ENCODE results near the gene TSKS.
A peak's percentile ranks its signal among the peaks of the same experiment; 100 is the strongest.

Gene TSKS

GRCh38 chr19:49795615-49796014, 32.5 kb upstream of the TSKS start:
- DNase-seq (ENCODE audit: insufficient read length, low spot score) (no peak), FAIRE-seq (no peak)

GRCh38 chr19:49793561-49793840, 30.4 kb upstream of the TSKS start:
- no peak for FAIRE-seq
- no peak for DNase-seq (ENCODE audit: insufficient read length, low spot score)

- no peak for FAIRE-seq
- no peak for DNase-seq (ENCODE audit: insufficient read length, low spot score)
Measured at GRCh38 chr19:49792829-49793560, 29.9 kb upstream of the TSKS start.

GRCh38 chr19:49791776-49792445, 28.8 kb upstream of the TSKS start:
- DNase-seq (ENCODE audit: insufficient read length, low spot score) (no peak), FAIRE-seq (no peak)

- DNase-seq (ENCODE audit: insufficient read length, low spot score) (no peak), FAIRE-seq (no peak)
Measured at GRCh38 chr19:49790866-49791265, 27.8 kb upstream of the TSKS start.

GRCh38 chr19:49788857-49789256, 25.8 kb upstream of the TSKS start:
- no peak for DNase-seq (ENCODE audit: insufficient read length, low spot score)
- FAIRE-seq: no peak

- no peak for FAIRE-seq
- DNase-seq (ENCODE audit: insufficient read length, low spot score): no peak
Measured at GRCh38 chr19:49787746-49788145, 24.6 kb upstream of the TSKS start.

GRCh38 chr19:49786376-49786820, 23.3 kb upstream of the TSKS start:
- DNase-seq (ENCODE audit: insufficient read length, low spot score) (peak; percentile 76), FAIRE-seq (peak; percentile 58)

GRCh38 chr19:49782515-49782914, 19.4 kb upstream of the TSKS start:
- DNase-seq (ENCODE audit: insufficient read length, low spot score) (no peak), FAIRE-seq (no peak)

- FAIRE-seq (no peak), DNase-seq (ENCODE audit: insufficient read length, low spot score) (no peak)
Measured at GRCh38 chr19:49781394-49781793, 18.3 kb upstream of the TSKS start.

- FAIRE-seq (no peak), DNase-seq (ENCODE audit: insufficient read length, low spot score) (no peak)
Measured at GRCh38 chr19:49780861-49781260, 17.8 kb upstream of the TSKS start.

GRCh38 chr19:49779731-49780555, 16.8 kb upstream of the TSKS start:
- FAIRE-seq (no peak), DNase-seq (ENCODE audit: insufficient read length, low spot score) (no peak)

GRCh38 chr19:49776371-49776764, 13.3 kb upstream of the TSKS start:
- no peak for DNase-seq (ENCODE audit: insufficient read length, low spot score)
- FAIRE-seq: no peak

GRCh38 chr19:49775742-49776370, 12.8 kb upstream of the TSKS start:
- FAIRE-seq: no peak
- DNase-seq (ENCODE audit: insufficient read length, low spot score): no peak

- DNase-seq (ENCODE audit: insufficient read length, low spot score): no peak
- no peak for FAIRE-seq
Measured at GRCh38 chr19:49774969-49775368, 11.9 kb upstream of the TSKS start.

GRCh38 chr19:49773663-49774350, 10.7 kb upstream of the TSKS start:
- no peak for FAIRE-seq

GRCh38 chr19:49772850-49773432, 9.8 kb upstream of the TSKS start:
- DNase-seq (ENCODE audit: insufficient read length, low spot score): no peak
- FAIRE-seq: no peak

More at GRCh38 chr19:49773663-49774350, 10.7 kb upstream of the TSKS start:
- DNase-seq (ENCODE audit: insufficient read length, low spot score): no peak

- DNase-seq (ENCODE audit: insufficient read length, low spot score): no peak
- FAIRE-seq: no peak
Measured at GRCh38 chr19:49771674-49772139, 8.6 kb upstream of the TSKS start.

GRCh38 chr19:49770529-49770928, 7.4 kb upstream of the TSKS start:
- FAIRE-seq: no peak
- DNase-seq (ENCODE audit: insufficient read length, low spot score): no peak

GRCh38 chr19:49767967-49768581, 5.0 kb upstream of the TSKS start:
- FAIRE-seq: no peak

More at GRCh38 chr19:49767967-49768581, 5.0 kb upstream of the TSKS start:
- DNase-seq (ENCODE audit: insufficient read length, low spot score): no peak
